T47D (cell line): Measurements from ENCODE around the gene CHST11.

Source experiments
- DNase-seq, 2 experiments: peaks; one replicate each; pipeline versions ENCODE4 v3.0.0 to v3.0.0-alpha.2; 2011 to 2012; ENCODE audit warnings: low read depth in 1 of 2, low spot score in 1 of 2
- JUND ChIP-seq: IDR thresholded peaks from 2 replicates; pipeline ENCODE4 v1.6.1; 2012; ENCODE audit warnings: low read depth
- in situ Hi-C: cut with HindIII; loops from 2 replicates; pipeline ENCODE4 v1.10.0; 2016; ENCODE audit warnings: low sequenced_read_pairs, low pct_unique_long_range_greater_than_20kb

CHST11 gene

DNA sequence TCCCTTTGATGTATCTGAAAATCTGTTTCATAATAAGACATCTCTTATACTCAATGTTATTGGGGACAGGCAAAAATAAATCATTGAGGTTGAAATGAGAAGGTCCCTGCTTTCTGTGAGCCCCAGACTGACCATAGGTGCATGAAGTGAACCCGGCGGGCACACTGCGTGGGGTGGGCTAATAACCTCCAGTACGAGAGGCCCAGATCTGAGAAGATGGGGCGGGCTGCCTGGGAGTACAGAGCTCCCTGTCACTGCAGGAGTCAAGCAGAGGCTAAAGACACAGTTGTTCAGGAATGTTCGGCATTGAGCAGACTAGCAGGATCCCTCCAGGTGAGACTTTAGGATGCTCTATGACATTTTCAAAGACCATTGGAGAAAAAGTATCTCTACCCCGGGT, 244.6 kb downstream of the CHST11 start:
- no peak for DNase-seq
- in situ Hi-C loops: no loop called here
- no peak for TF ChIP-seq JUND

DNA sequence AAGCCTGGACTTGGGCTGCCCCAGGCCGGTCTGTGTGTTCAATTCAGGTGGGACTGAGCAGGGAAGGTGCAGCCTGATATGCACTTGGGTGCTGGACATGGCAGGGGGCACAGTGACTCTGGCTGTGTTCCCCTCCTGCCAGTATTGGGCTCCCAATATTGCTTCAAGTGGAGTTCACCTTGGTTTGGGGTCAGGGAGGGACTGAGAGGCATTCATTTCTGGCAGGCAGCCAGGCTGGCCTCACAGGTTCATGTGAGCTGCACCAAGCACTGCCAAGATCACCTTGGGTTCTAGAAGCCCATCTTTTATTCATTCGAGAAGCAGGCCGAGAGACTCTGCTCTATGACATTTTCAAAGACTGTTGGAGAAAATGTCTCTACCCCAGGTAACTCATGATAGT, 245.0 kb downstream of the CHST11 start:
- TF ChIP-seq JUND: no peak
- no peak for DNase-seq
- in situ Hi-C loops: no loop called here

GRCh38 chr12:104702565-104703139, 245.9 kb downstream of the CHST11 start:
- TF ChIP-seq JUND: no peak
- in situ Hi-C loops: no loop called here
- no peak for DNase-seq

- no peak for DNase-seq
- in situ Hi-C loops: no loop called here
- no peak for TF ChIP-seq JUND
Observed at GRCh38 chr12:104703372-104703771, 246.6 kb downstream of the CHST11 start.

- in situ Hi-C loops: no loop called here
- no peak for DNase-seq
- TF ChIP-seq JUND: no peak
Observed at GRCh38 chr12:104704224-104704779, 247.6 kb downstream of the CHST11 start.

GRCh38 chr12:104707194-104707593, 250.4 kb downstream of the CHST11 start:
- no peak for DNase-seq
- no peak for TF ChIP-seq JUND
- in situ Hi-C loops: no loop called here

- DNase-seq: no peak
- in situ Hi-C loops: no loop called here
- TF ChIP-seq JUND: no peak
Observed at GRCh38 chr12:104707794-104708558, 251.2 kb downstream of the CHST11 start.

- no peak for TF ChIP-seq JUND
- DNase-seq: no peak
- in situ Hi-C loops: no loop called here
Observed at GRCh38 chr12:104708891-104709290, 252.1 kb downstream of the CHST11 start.

DNA sequence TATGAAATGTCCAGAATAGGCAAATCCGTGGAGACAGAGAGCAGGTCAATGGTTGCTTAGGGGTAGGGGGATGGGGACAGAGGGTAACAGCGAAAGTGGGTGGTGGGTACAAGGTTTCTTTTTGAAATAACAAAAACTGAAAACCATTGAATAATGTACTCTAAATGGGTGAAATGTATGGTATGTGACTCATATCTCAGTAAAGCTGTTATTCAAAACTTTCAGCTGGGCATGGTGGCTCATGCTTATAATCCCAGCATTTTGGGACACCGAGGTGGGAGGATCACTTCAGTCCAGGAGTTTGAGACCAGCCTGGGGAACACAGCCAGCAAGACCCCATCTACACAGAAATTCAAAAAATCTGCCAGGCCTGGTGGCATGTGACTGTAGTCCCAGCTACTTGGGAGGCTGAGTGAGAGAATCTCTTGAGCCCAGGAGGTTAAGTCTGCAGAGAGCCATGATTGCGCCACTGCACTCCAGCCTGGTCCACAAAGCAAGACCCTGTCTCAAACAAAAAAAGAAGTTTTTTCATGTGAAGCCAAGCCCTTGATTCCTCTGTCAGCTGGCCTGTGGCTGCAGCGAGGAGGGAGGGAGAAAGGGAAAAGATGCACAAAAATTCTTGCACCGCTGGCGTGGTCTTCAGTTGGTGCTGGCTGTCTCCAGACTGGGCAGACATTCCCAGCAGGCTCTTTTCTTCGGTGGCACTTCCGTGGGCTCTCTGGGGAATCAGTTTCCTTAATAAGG, 253.1 kb downstream of the CHST11 start:
- in situ Hi-C loops: no loop called here
- TF ChIP-seq JUND: no peak
- no peak for DNase-seq

GRCh38 chr12:104710940-104711689, 254.4 kb downstream of the CHST11 start:
- in situ Hi-C loops: no loop called here
- no peak for TF ChIP-seq JUND
- DNase-seq: no peak

- TF ChIP-seq JUND: no peak
- in situ Hi-C loops: no loop called here
- DNase-seq: no peak
Observed at GRCh38 chr12:104712477-104712876, 255.7 kb downstream of the CHST11 start.

DNA sequence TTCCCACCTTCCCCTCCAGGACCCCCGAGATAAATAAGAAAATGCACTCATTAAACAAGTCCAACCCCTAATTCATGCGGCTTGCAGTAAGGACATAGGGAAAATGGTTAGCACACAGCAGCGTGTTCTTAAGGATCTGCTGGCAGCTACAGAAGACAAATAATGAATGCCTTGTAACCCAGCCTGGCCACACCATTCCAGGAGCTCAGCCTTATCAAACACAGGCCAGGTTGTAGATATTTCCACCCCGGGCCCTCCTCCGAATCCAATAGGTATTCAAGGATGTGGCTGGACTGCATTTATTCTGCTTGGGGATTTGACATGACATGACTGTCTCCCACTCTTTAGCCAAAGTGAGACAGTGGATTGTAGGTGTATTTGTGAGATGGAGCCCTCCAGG, 256.2 kb downstream of the CHST11 start:
- no peak for DNase-seq
- TF ChIP-seq JUND: no peak
- in situ Hi-C loops: no loop called here
